ENCODE measurements around the gene CELA3B. TPM values are rescaled to one million over a fixed set of nuclear protein-coding genes. Genes with fewer than 3 reads are reported as not detected.
"Not testable (repeated sequence)": the region's sequence is repeated elsewhere in the genome, so short reads cannot be mapped to it uniquely, and the experiment has no call there.

The CELA3B gene
- total RNA-seq, 2 donors from 2014 or later, result not detected

- no peak for TF ChIP-seq CTCF (IDR thresholded peaks at IDR 0.05)
- H3K4me1 ChIP-seq, result peaks cover 0 to 35% of the 10 kb centered on the region in 2 donors
- H3K27ac ChIP-seq, result no peak overlapping the region
- H3K27me3 ChIP-seq, result no peaks in the 10 kb centered on the region
- DNase-seq (ENCODE audit: low spot score), result no peak
- no peaks in the 10 kb centered on the region for H3K36me3 ChIP-seq
- no peak overlapping the region for H3K4me3 ChIP-seq
- no peaks in the 10 kb centered on the region for H3K9me3 ChIP-seq
Observed at GRCh38 chr1:21961337-21961736, 15.5 kb upstream of the CELA3B start.

- Histone ChIP-seq H3K4me3 (no peak overlapping the region), H3K27me3 (no peaks in the 10 kb centered on the region), H3K36me3 (no peaks in the 10 kb centered on the region), H3K27ac (no peak overlapping the region), H3K9me3 (no peaks in the 10 kb centered on the region), H3K4me1 (peaks cover 0 to 31% of the 10 kb centered on the region in 2 donors)
- no peak for TF ChIP-seq CTCF (IDR thresholded peaks at IDR 0.05)
- no peak for DNase-seq (ENCODE audit: low spot score)
Observed at GRCh38 chr1:21961799-21962198, 15.0 kb upstream of the CELA3B start.

DNA sequence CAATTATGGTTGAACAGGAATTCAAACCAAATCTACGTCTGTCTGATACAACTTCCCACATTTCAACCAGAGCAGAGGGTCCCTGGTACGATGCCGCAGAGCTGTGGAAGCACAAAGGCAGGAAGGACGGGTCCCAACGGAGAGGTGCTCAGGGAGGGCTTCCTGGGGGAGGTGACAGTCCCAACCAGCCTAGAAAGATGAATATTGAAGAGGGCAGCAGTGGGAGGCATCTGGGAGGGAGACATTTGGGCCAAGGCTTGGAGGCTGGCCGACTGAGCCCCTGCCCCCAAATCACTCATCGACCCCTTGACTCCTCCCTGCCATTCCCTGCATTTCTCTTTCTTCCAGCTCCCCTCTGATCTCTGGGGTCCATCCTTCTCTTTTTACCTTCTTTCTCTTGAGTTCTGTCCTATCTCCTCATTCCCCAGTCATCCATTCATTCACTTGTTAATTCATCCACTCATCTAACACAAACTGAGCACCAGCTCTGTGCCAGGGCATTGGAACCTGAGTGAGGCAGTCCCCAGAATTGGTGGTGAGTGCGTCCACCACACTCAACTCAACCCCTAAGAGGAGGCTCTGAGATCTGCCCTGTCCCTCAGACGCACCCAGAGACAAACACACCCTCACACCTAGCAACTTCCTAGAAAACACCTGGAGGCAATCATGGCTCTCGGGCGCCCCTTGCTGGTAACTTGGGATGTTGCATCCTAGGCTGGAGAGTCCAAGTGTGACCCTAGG is 13.2 kb upstream of the CELA3B start:
- H3K27ac ChIP-seq, result no peak overlapping the region
- H3K36me3 ChIP-seq, result no peaks in the 10 kb centered on the region
- TF ChIP-seq CTCF (IDR thresholded peaks at IDR 0.05), result peak; percentile 82 to 95
- H3K4me1 ChIP-seq, result peaks cover 0 to 14% of the 10 kb centered on the region in 2 donors
- H3K9me3 ChIP-seq, result no peaks in the 10 kb centered on the region
- peak; percentile 92 for DNase-seq (ENCODE audit: low spot score)
- no peak overlapping the region for H3K4me3 ChIP-seq
- no peaks in the 10 kb centered on the region for H3K27me3 ChIP-seq

GRCh38 chr1:21966247-21967000 is 10.4 kb upstream of the CELA3B start:
- Histone ChIP-seq H3K27ac (no peak overlapping the region), H3K36me3 (no peaks in the 10 kb centered on the region), H3K9me3 (no peaks in the 10 kb centered on the region), H3K27me3 (no peaks in the 10 kb centered on the region), H3K4me1 (peaks cover 0 to 12% of the 10 kb centered on the region in 2 donors), H3K4me3 (no peak overlapping the region)
- no peak for DNase-seq (ENCODE audit: low spot score)
- no peak for TF ChIP-seq CTCF (IDR thresholded peaks at IDR 0.05)

GRCh38 chr1:21967216-21967615 is 9.6 kb upstream of the CELA3B start:
- not testable (repeated sequence) for H3K36me3 ChIP-seq; DNase-seq (ENCODE audit: low spot score); H3K27ac ChIP-seq; H3K4me1 ChIP-seq; H3K27me3 ChIP-seq; H3K4me3 ChIP-seq; H3K9me3 ChIP-seq

- not testable (repeated sequence) for DNase-seq (ENCODE audit: low spot score); H3K9me3 ChIP-seq; H3K4me1 ChIP-seq; H3K36me3 ChIP-seq; H3K27me3 ChIP-seq; H3K27ac ChIP-seq; H3K4me3 ChIP-seq
Observed at GRCh38 chr1:21969066-21969465, 7.8 kb upstream of the CELA3B start.

DNA sequence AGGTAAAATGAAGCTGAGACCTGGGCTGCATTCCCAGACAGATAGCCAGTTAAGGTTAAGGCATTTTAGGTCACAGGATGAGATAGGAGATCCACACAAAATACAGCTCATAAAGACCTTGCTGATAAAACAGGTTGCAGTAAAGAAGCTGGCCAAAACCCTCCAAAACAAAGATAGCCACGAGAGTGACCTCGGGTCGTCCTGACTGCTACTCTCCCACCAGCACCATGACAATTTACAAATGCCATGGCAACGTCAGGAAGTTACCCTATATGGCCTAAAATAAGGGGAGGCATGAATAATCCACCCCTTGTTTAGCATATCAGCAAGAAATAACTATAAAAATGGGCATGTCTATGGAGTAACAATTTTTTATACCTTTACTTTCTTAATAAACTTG is 6.3 kb upstream of the CELA3B start:
- not testable (repeated sequence) for H3K9me3 ChIP-seq; H3K4me1 ChIP-seq; DNase-seq (ENCODE audit: low spot score); H3K36me3 ChIP-seq; H3K4me3 ChIP-seq; H3K27ac ChIP-seq; H3K27me3 ChIP-seq

DNA sequence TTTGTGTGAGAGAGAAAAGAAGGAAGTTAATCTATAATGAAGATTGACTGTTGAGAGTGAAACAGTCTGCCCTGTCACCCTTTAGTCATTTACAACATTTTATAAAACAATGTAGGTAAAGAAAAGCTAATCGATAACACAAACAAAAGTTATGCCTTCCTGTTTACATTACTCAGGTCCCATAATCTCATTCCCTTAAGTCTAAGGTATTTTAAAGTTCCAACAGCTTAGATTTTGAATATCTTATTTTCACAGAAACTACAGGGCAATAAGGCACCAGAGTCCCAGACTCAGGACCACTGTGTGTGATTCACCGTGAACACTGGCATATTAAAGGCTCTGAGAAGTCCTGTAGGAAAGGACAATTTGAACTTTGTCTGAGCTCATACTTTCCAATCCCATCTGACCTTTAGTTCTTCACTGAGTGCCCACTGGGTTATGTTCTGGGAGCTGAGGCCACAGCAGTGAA is 3.8 kb upstream of the CELA3B start:
- H3K36me3 ChIP-seq; H3K9me3 ChIP-seq; H3K4me1 ChIP-seq; H3K27ac ChIP-seq; H3K4me3 ChIP-seq; H3K27me3 ChIP-seq; DNase-seq (ENCODE audit: low spot score): not testable (repeated sequence)

DNA sequence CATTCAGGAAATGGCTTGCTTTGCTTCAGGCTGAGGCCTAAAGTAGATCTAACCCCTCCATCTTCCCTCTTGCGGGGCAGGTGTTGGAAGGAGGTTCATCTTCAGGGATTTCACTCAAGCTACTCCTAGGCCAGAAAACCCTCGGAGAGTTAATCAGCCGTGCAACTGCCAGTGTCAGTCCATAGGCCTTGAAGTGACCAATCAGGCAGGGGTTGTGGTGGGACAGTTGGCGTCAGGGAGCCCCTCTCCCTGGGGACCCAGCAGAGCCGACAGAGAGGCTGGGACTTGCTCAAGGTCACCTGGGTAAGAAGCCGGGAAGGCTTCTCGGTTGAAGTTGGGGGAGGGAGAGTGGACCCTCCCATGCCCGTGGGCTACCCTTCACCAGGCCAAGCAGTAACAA is 2.9 kb upstream of the CELA3B start:
- H3K9me3 ChIP-seq; H3K27ac ChIP-seq; H3K4me3 ChIP-seq; DNase-seq (ENCODE audit: low spot score); H3K27me3 ChIP-seq; H3K4me1 ChIP-seq; H3K36me3 ChIP-seq: not testable (repeated sequence)

GRCh38 chr1:21974699-21975098 is 2.1 kb upstream of the CELA3B start:
- not testable (repeated sequence) for H3K36me3 ChIP-seq; H3K4me3 ChIP-seq; H3K4me1 ChIP-seq; H3K27me3 ChIP-seq; H3K9me3 ChIP-seq; H3K27ac ChIP-seq; DNase-seq (ENCODE audit: low spot score)

Measured in right atrium auricular region (tissue), 2 donors.